IMR-90 (cell line): ENCODE measurements around the gene OGG1. TPM values are rescaled to one million over a fixed set of nuclear protein-coding genes. Genes with fewer than 3 reads are reported as not detected.

ENCODE experiments used
- ATAC-seq: fragments of 200-7000 bp; cut with Tn5 transposase; 2 replicates; pipeline ENCODE4 v1.9.1; 2020; ENCODE audit warnings: low read depth, mild to moderate bottlenecking, moderate library complexity
- BruUV-seq: library from RNA; stranded (reverse); fragments of 400-500 nt; replicated peaks from 2 replicates; lab custom pipeline; 2021; lab: Mats Ljungman, UMichigan
- CTCF ChIA-PET: fragments of 300-600 bp; formaldehyde crosslinking; extraction: SDS; loops from one replicate; lab custom pipeline; 2021; ENCODE audit warnings: antibody characterized with exemption; lab: Yijun Ruan, JAX
- POLR2A ChIA-PET: fragments of 300-600 bp; sonication (Branson Sonifier 250); formaldehyde crosslinking; loops from one replicate; lab custom pipeline; 2022; ENCODE audit warnings: antibody characterized with exemption; ENCODE audit not compliant: unreplicated experiment; lab: Charles Lee
- DNase-seq: peaks from one replicate; pipeline ENCODE4 v3.0.0; 2013
- H2AFZ ChIP-seq: replicated peaks from 2 replicates; pipeline ENCODE3; 2013; ENCODE audit warnings: low read length, mild to moderate bottlenecking; ENCODE audit not compliant: poor library complexity
- H2AK5ac ChIP-seq: 2 replicates; pipeline ENCODE4 v1.6.1; 2013; ENCODE audit warnings: low read depth, low read length, inconsistent platforms
- H2AK9ac ChIP-seq: replicated peaks from 2 replicates; pipeline ENCODE3; 2013; ENCODE audit warnings: mild to moderate bottlenecking, low read depth, low read length, moderate library complexity; ENCODE audit not compliant: poor library complexity
- H2BK120ac ChIP-seq: 2 replicates; pipeline ENCODE4 v1.6.1; 2013; ENCODE audit warnings: low read depth, low read length, inconsistent platforms
- H2BK15ac ChIP-seq: 3 replicates; pipeline ENCODE4 v1.6.1; 2013; ENCODE audit warnings: low read depth, low read length, inconsistent platforms
- H2BK20ac ChIP-seq: 2 replicates; pipeline ENCODE4 v1.6.1; 2013; ENCODE audit warnings: low read depth, mild to moderate bottlenecking, inconsistent platforms, low read length, moderate library complexity
- H2BK5ac ChIP-seq: 2 replicates; pipeline ENCODE4 v1.6.1; 2013; ENCODE audit warnings: mild to moderate bottlenecking, low read depth, low read length, inconsistent platforms; ENCODE audit not compliant: poor library complexity, severe bottlenecking
- H3K14ac ChIP-seq: replicated peaks from 2 replicates; pipeline ENCODE4 v1.6.1; 2013; ENCODE audit warnings: low read depth, low read length, inconsistent platforms
- H3K18ac ChIP-seq: 2 replicates; pipeline ENCODE4 v1.6.1; 2013; ENCODE audit warnings: low read depth, low read length, control low read depth
- H3K23ac ChIP-seq: 2 replicates; pipeline ENCODE4 v1.6.1; 2013; ENCODE audit warnings: low read depth, low read length, inconsistent platforms
- H3K27ac ChIP-seq: 2 replicates; pipeline ENCODE4 v1.5.1; 2013; ENCODE audit warnings: mild to moderate bottlenecking, control low read depth, low read length; ENCODE audit not compliant: insufficient read depth
- H3K27me3 ChIP-seq: 2 replicates; pipeline ENCODE4 v1.6.1; 2013; ENCODE audit warnings: low read length; ENCODE audit not compliant: control insufficient read depth, insufficient read depth
- H3K36me3 ChIP-seq: 2 replicates; pipeline ENCODE4 v1.6.1; 2013; ENCODE audit warnings: low read length, mixed read lengths; ENCODE audit not compliant: control insufficient read depth, insufficient read depth
- H3K4ac ChIP-seq: 2 replicates; pipeline ENCODE4 v1.6.1; 2013; ENCODE audit warnings: low read depth, low read length, inconsistent platforms
- H3K4me1 ChIP-seq: 2 replicates; pipeline ENCODE4 v1.6.1; 2013; ENCODE audit warnings: low read length, mixed read lengths; ENCODE audit not compliant: control insufficient read depth, insufficient read depth
- H3K4me2 ChIP-seq: 2 replicates; pipeline ENCODE4 v1.6.1; 2013; ENCODE audit warnings: low read depth, mild to moderate bottlenecking, control low read depth, low read length, moderate library complexity
- H3K4me3 ChIP-seq: 2 replicates; pipeline ENCODE4 v1.5.1; 2013; ENCODE audit warnings: low read depth, mild to moderate bottlenecking, control low read depth, low read length, moderate library complexity; ENCODE audit not compliant: insufficient read depth
- H3K56ac ChIP-seq: 2 replicates; pipeline ENCODE4 v1.6.1; 2013; ENCODE audit warnings: low read length, inconsistent platforms; ENCODE audit not compliant: insufficient read depth; ENCODE audit errors: extremely low read depth
- H3K79me1 ChIP-seq, 2 experiments: 2 replicates each; pipeline ENCODE4 v1.6.1; 2013; ENCODE audit warnings: low read length in 2 of 2, inconsistent platforms in 1 of 2, low read depth in 1 of 2
- H3K9ac ChIP-seq: 2 replicates; pipeline ENCODE4 v1.6.1; 2013; ENCODE audit warnings: low read depth, low read length, control low read depth
- H3K9me1 ChIP-seq: 2 replicates; pipeline ENCODE4 v1.6.1; 2013; ENCODE audit warnings: low read length, inconsistent platforms; ENCODE audit not compliant: insufficient read depth
- H3K9me3 ChIP-seq: 2 replicates; pipeline ENCODE4 v1.6.1; 2013; ENCODE audit warnings: low read length; ENCODE audit not compliant: control insufficient read depth, insufficient read depth
- H4K20me1 ChIP-seq: 2 replicates; pipeline ENCODE4 v1.6.1; 2013; ENCODE audit warnings: low read length, inconsistent platforms; ENCODE audit not compliant: insufficient read depth
- H4K5ac ChIP-seq: 2 replicates; pipeline ENCODE4 v1.6.1; 2013; ENCODE audit warnings: mild to moderate bottlenecking, low read depth, low read length, control low read depth
- H4K8ac ChIP-seq, 2 experiments: 2 replicates each; pipeline ENCODE4 v1.6.1; 2013; ENCODE audit warnings: low read depth in 2 of 2, low read length in 2 of 2, control low read depth in 1 of 2, inconsistent platforms in 1 of 2
- H4K91ac ChIP-seq: 2 replicates; pipeline ENCODE4 v1.6.1; 2013; ENCODE audit warnings: low read depth, low read length, inconsistent platforms; ENCODE audit not compliant: insufficient read depth
- CEBPB ChIP-seq: IDR thresholded peaks from 2 replicates; pipeline ENCODE4 v1.6.1; 2012; ENCODE audit warnings: low read depth, low read length, improper control_type of control experiment
- CHD1 ChIP-seq: IDR thresholded peaks from 2 replicates; pipeline ENCODE4 v1.6.1; 2012; ENCODE audit warnings: low read depth, low read length, improper control_type of control experiment
- FOS ChIP-seq: fragments of 150-350 bp; IDR thresholded peaks from 2 replicates; pipeline ENCODE4 v1.6.1; 2016; ENCODE audit warnings: low read depth, low read length
- MAFK ChIP-seq: IDR thresholded peaks from 2 replicates; pipeline ENCODE4 v1.6.1; 2012; ENCODE audit warnings: low read depth, low read length, improper control_type of control experiment
- MAZ ChIP-seq: IDR thresholded peaks from 2 replicates; pipeline ENCODE4 v1.6.1; 2012; ENCODE audit warnings: low read depth, mild to moderate bottlenecking, low read length, improper control_type of control experiment, moderate library complexity, borderline replicate concordance
- MXI1 ChIP-seq: IDR thresholded peaks from 2 replicates; pipeline ENCODE4 v1.6.1; 2012; ENCODE audit warnings: low read depth, mild to moderate bottlenecking, low read length, moderate library complexity, borderline replicate concordance
- NFE2L2 ChIP-seq: fragments of 150-350 bp; IDR thresholded peaks from 2 replicates; pipeline ENCODE4 v1.6.1; 2016; ENCODE audit warnings: low read depth, mild to moderate bottlenecking, low read length
- POLR2A ChIP-seq: IDR thresholded peaks from 2 replicates; pipeline ENCODE4 v1.6.1; 2012; ENCODE audit warnings: mild to moderate bottlenecking, low read depth, low read length
- RFX5 ChIP-seq: IDR thresholded peaks from 2 replicates; pipeline ENCODE4 v1.8.0; 2012; ENCODE audit warnings: low read depth, mild to moderate bottlenecking, low read length, moderate library complexity
- SMC3 ChIP-seq: fragments of 150-350 bp; IDR thresholded peaks from 2 replicates; pipeline ENCODE4 v1.6.1; 2016; ENCODE audit warnings: low read depth, mild to moderate bottlenecking, antibody characterized with exemption, low read length, moderate library complexity
- WGBS, 2 experiments: methylation state at CpG; one replicate each; pipeline versions ENCODE4 v1.1.5 to v1.1.7; 2013; ENCODE audit warnings: missing lambda C conversion rate in 2 of 2; ENCODE audit not compliant: insufficient read length in 1 of 2; ENCODE audit errors: extremely low coverage in 2 of 2; 5-methylcytosine and 5-hydroxymethylcytosine counted together
- dilution Hi-C: fragments of 300-500 bp; cut with HindIII; formaldehyde crosslinking; loops from one replicate; pipeline ENCODE4 v1.14.3; 2018; ENCODE audit warnings: low sequenced_read_pairs; ENCODE audit not compliant: unreplicated experiment
- in situ Hi-C: fragments of 300-500 bp; cut with MboI; formaldehyde crosslinking; loops from 3 replicates; pipeline ENCODE4 v1.14.3; 2019; ENCODE audit warnings: low sequenced_read_pairs, inconsistent platforms, mixed read lengths
- intact Hi-C: fragments of 100-400 bp; cut with micrococcal nuclease; formaldehyde crosslinking; loops from 2 replicates; pipeline ENCODE4 v1.10.0; 2022
- polyA plus RNA-seq, 3 experiments: library from polyadenylated mRNA; depleted of rRNA; stranded (reverse); fragments of >200 nt; gene quantifications; 2 replicates each; pipeline ENCODE4 v1.2.3, GENCODE V29; 2012; ENCODE audit warnings: low replicate concordance in 1 of 3
- total RNA-seq: library from RNA; depleted of rRNA; stranded (reverse); fragments of >200 nt; gene quantifications from 2 replicates; pipeline ENCODE4 v1.2.3, GENCODE V29; 2012
- TF ChIP-seq, protein P1 (sequence below): conservative IDR thresholded peaks from 2 replicates; pipeline ENCODE4 v1.5.1; 2012; ENCODE audit warnings: mild to moderate bottlenecking, low read depth, low read length, improper control_type of control experiment

Gene OGG1
- total and polyA plus RNA-seq, 2 of the 4 experiments (the other 2 are of a cell fraction) = 14.9 to 25.6 TPM

DNA sequence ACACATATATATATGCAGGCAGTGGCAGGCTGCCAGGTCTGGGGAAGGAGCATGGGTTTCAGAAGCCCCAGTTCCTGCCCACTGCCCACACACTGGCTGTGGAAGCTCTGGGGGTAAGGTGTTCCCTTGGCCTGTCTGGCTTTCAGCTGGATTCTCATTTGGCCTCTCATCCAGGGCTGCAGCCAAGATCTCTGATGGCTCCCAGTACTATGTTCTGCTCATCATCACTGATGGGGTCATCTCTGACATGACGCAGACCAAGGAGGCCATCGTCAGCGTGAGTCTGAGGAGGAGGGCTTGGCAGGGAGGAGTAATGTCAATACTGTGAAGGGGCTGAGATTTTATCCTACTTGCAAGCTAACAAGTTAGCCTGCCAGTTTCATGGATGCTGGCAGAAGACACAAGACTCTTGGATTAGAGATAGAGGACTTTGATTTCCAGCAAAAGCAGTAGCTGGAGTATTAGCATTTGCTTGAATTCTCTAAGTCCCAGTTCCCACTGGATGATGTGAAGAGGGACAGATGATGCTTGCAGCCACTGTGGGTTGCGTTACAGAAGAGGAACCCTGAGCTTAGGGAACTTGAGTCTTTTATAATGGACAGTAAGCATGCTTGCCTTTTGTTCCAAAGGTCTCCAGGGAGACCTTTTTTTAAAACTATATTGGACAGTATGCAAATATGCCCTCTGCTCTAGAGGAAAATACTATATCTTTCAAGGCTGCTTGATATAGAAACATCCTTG is 23.8 kb upstream of the OGG1 start:
- Histone ChIP-seq H3K23ac (no peak overlapping the region), H3K4me3 (no peak overlapping the region), H3K14ac (no peak overlapping the region), H2BK15ac (no peak overlapping the region), H2AFZ (no peak overlapping the region), H4K5ac (no peak overlapping the region), H3K18ac (no peak overlapping the region), H3K56ac (no peak overlapping the region), H3K4me1 (no peaks in the 10 kb centered on the region), H3K4ac (no peak overlapping the region), H4K91ac (no peak overlapping the region), H3K9me1 (no peaks in the 10 kb centered on the region; the same call in 1 of the 2 replicates), H3K27me3 (no peaks in the 10 kb centered on the region; the same call in 1 of the 2 replicates), H3K4me2 (no peak overlapping the region), H4K8ac (no peak overlapping the region), H2AK9ac (no peak overlapping the region), H2BK120ac (no peak overlapping the region), H3K9ac (no peak overlapping the region), H3K36me3 (no peaks in the 10 kb centered on the region), H2BK5ac (no peak overlapping the region), H3K27ac (no peak overlapping the region), H2BK20ac (no peak overlapping the region), H3K9me3 (no peaks in the 10 kb centered on the region), H2AK5ac (no peak overlapping the region), H4K20me1 (no peaks in the 10 kb centered on the region), H3K79me1 (no peaks in the 10 kb centered on the region)
- in situ Hi-C loops (no loop called here), dilution Hi-C loops (no loop called here), intact Hi-C loops (no loop called here)
- ChIA-PET POLR2A (interaction anchor here (0.6 kb wide), 1 partner anchor 1833 kb away, joined by 12 read pairs; no protein-coding TSS in a partner anchor), CTCF (no interaction called here)
- DNase-seq (no peak), ATAC-seq (no peak)
- TF ChIP-seq POLR2A (no peak), NFE2L2 (no peak), MAFK (no peak), MAZ (no peak), RFX5 (no peak), MXI1 (no peak), CEBPB (no peak), SMC3 (no peak), FOS (no peak), CHD1 (no peak)
- TF ChIP-seq, protein P1, sequence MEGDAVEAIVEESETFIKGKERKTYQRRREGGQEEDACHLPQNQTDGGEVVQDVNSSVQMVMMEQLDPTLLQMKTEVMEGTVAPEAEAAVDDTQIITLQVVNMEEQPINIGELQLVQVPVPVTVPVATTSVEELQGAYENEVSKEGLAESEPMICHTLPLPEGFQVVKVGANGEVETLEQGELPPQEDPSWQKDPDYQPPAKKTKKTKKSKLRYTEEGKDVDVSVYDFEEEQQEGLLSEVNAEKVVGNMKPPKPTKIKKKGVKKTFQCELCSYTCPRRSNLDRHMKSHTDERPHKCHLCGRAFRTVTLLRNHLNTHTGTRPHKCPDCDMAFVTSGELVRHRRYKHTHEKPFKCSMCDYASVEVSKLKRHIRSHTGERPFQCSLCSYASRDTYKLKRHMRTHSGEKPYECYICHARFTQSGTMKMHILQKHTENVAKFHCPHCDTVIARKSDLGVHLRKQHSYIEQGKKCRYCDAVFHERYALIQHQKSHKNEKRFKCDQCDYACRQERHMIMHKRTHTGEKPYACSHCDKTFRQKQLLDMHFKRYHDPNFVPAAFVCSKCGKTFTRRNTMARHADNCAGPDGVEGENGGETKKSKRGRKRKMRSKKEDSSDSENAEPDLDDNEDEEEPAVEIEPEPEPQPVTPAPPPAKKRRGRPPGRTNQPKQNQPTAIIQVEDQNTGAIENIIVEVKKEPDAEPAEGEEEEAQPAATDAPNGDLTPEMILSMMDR = no peak
- no TSS peak for BruUV-seq
- WGBS, 2 experiments = no CpG with 5 or more reads among the region's 4 CpGs
